Endothelial cell of umbilical vein (primary cell): ENCODE results near the gene CHRND. TPM values are rescaled to one million over a fixed set of nuclear protein-coding genes. Genes with fewer than 3 reads are reported as not detected.

Source experiments
- BruUV-seq: library from RNA; stranded (reverse); fragments of 400-500 nt; replicated peaks from 2 replicates; lab custom pipeline; 2021; lab: Mats Ljungman, UMichigan
- CTCF ChIA-PET: fragments of 300-600, 350-600 bp; sonication (Branson Sonifier 250); formaldehyde crosslinking; loops from one replicate; lab custom pipeline; 2021; ENCODE audit warnings: antibody characterized with exemption, inconsistent platforms; lab: Charles Lee
- POLR2A ChIA-PET: fragments of 300-600, 350-600 bp; sonication (Branson Sonifier 250); formaldehyde crosslinking; loops from one replicate; lab custom pipeline; 2021; ENCODE audit warnings: antibody characterized with exemption, inconsistent platforms; lab: Charles Lee
- DNase-seq: peaks from one replicate; pipeline ENCODE4 v3.0.0-alpha.2; 2011; ENCODE audit warnings: low read depth, low spot score
- FAIRE-seq: peaks from 2 replicates; lab custom pipeline; 2011; peaks lifted over from hg19 to GRCh38; lab: Jason Lieb, UNC
- H2AFZ ChIP-seq: 2 replicates; pipeline ENCODE4 v1.6.0; 2012; ENCODE audit warnings: low read depth, low read length, control low read depth, inconsistent platforms
- H3K27ac ChIP-seq: 2 replicates; pipeline ENCODE4 v1.5.1; 2011; ENCODE audit warnings: low read depth, mild to moderate bottlenecking, control low read depth, low read length, moderate library complexity; ENCODE audit not compliant: insufficient read depth
- H3K27me3 ChIP-seq, 2 experiments: 2 replicates each; pipeline versions ENCODE4 v1.6.0 to v1.6.1; 2011; ENCODE audit warnings: low read length in 2 of 2, mixed read lengths in 1 of 2; ENCODE audit not compliant: control insufficient read depth in 2 of 2, insufficient read depth in 2 of 2
- H3K36me3 ChIP-seq, 2 experiments: 2 replicates in 1 of 2; 3 replicates in 1 of 2; pipeline ENCODE4 v1.5.1; 2011; ENCODE audit warnings: low read length in 2 of 2, mild to moderate bottlenecking in 1 of 2, moderate library complexity in 1 of 2; ENCODE audit not compliant: control insufficient read depth in 2 of 2, insufficient read depth in 2 of 2; ENCODE audit errors: extremely low read depth in 1 of 2
- H3K4me1 ChIP-seq: 3 replicates; pipeline ENCODE4 v1.5.1; 2011; ENCODE audit warnings: mild to moderate bottlenecking, low read length; ENCODE audit not compliant: control insufficient read depth, insufficient read depth; ENCODE audit errors: extremely low read depth
- H3K4me2 ChIP-seq: 2 replicates; pipeline ENCODE4 v1.6.1; 2011; ENCODE audit warnings: low read length, control low read depth, mixed read lengths; ENCODE audit not compliant: insufficient read depth
- H3K4me3 ChIP-seq, 3 experiments: fragments of 200-600 bp in 1 of 3; sonication (generic), shearing (Covaris generic) in 1 of 3; replicated peaks in 1 of 3; 2 replicates each; pipeline ENCODE4 v1.5.1; 2011 to 2016; ENCODE audit warnings: control low read depth in 3 of 3, low read length in 3 of 3, mild to moderate bottlenecking in 2 of 3, inconsistent platforms in 1 of 3, low read depth in 1 of 3, moderate library complexity in 1 of 3; ENCODE audit not compliant: insufficient read depth in 1 of 3
- H3K79me2 ChIP-seq: 2 replicates; pipeline ENCODE4 v1.6.0; 2012; ENCODE audit warnings: low read length, inconsistent platforms; ENCODE audit not compliant: control insufficient read depth, insufficient read depth
- H3K9ac ChIP-seq: replicated peaks from 2 replicates; pipeline ENCODE3; 2011; ENCODE audit warnings: low read length, control low read depth; ENCODE audit not compliant: insufficient read depth; ENCODE audit errors: extremely low read depth
- H3K9me1 ChIP-seq: replicated peaks from 3 replicates; pipeline ENCODE4 v1.6.0; 2011; ENCODE audit warnings: mild to moderate bottlenecking, low read length; ENCODE audit not compliant: control insufficient read depth, insufficient read depth; ENCODE audit errors: extremely low read depth
- H3K9me3 ChIP-seq: replicated peaks from 2 replicates; pipeline ENCODE4 v1.5.1; 2012; ENCODE audit warnings: low read length, inconsistent platforms; ENCODE audit not compliant: control insufficient read depth, insufficient read depth
- H4K20me1 ChIP-seq: replicated peaks from 2 replicates; pipeline ENCODE3; 2011; ENCODE audit warnings: mild to moderate bottlenecking, low read length; ENCODE audit not compliant: control insufficient read depth, insufficient read depth; ENCODE audit errors: extremely low read depth
- EZH2 ChIP-seq: IDR thresholded peaks from 2 replicates; pipeline ENCODE4 v1.6.1; 2012; ENCODE audit warnings: borderline replicate concordance, low read depth, mild to moderate bottlenecking, moderate library complexity, low read length, inconsistent platforms; ENCODE audit not compliant: severe bottlenecking
- FOS ChIP-seq: IDR thresholded peaks from 2 replicates; pipeline ENCODE4 v1.6.1; 2011; ENCODE audit warnings: mild to moderate bottlenecking, low read length, moderate library complexity, borderline replicate concordance; ENCODE audit not compliant: insufficient read depth
- GATA2 ChIP-seq: IDR thresholded peaks from 2 replicates; pipeline ENCODE4 v1.7.0; 2011; ENCODE audit warnings: low read depth, mild to moderate bottlenecking, moderate library complexity, mixed read lengths, low read length; ENCODE audit not compliant: insufficient read length, insufficient read depth
- JUN ChIP-seq: IDR thresholded peaks from 2 replicates; pipeline ENCODE4 v1.6.1; 2011; ENCODE audit warnings: borderline replicate concordance, low read depth; ENCODE audit not compliant: insufficient read length, insufficient read depth
- MYC ChIP-seq: IDR thresholded peaks from one replicate; pipeline ENCODE4 v1.6.1; 2011; ENCODE audit warnings: mild to moderate bottlenecking, low read depth, low read length
- POLR2A ChIP-seq: IDR thresholded peaks from 2 replicates; pipeline ENCODE4 v1.6.1; 2012; ENCODE audit warnings: low read depth, mild to moderate bottlenecking, control low read depth, low read length
- POLR2AphosphoS5 ChIP-seq: IDR thresholded peaks from 2 replicates; pipeline ENCODE4 v1.6.1; 2012; ENCODE audit warnings: low read depth, mild to moderate bottlenecking, control low read depth, low read length, moderate library complexity; ENCODE audit not compliant: insufficient read depth
- dilution Hi-C: fragments of 300-500 bp; cut with MboI; formaldehyde crosslinking; loops from one replicate; pipeline ENCODE4 v1.15.0; 2019; ENCODE audit warnings: low sequenced_read_pairs; ENCODE audit not compliant: extremely low pct_ligation_motif_present
- intact Hi-C: fragments of 100-400 bp; cut with micrococcal nuclease; formaldehyde crosslinking; loops from one replicate; pipeline ENCODE4 v1.10.0; 2022
- polyA plus RNA-seq, 4 experiments: library from polyadenylated mRNA; depleted of rRNA in 3 of 4; stranded (reverse) in 3 of 4; unstranded in 1 of 4; fragments of >200 nt; gene quantifications; 2 replicates each; pipeline versions ENCODE4 v1.2.1 to v1.2.3, GENCODE V29; 2011 to 2012; ENCODE audit warnings: missing spikeins in 1 of 4
- total RNA-seq: library from RNA; stranded (reverse); gene quantifications from 2 replicates; pipeline ENCODE4 v1.2.3, GENCODE V29; 2021
- TF ChIP-seq, protein P1 (sequence below), 2 donors: IDR thresholded peaks; 1 replicate in 1 of 2; 2 replicates in 1 of 2; pipeline ENCODE4 v1.5.1; 2011; ENCODE audit warnings: low read length in 2 of 2, mild to moderate bottlenecking in 2 of 2, moderate library complexity in 2 of 2, control low read depth in 1 of 2, inconsistent platforms in 1 of 2, low read depth in 1 of 2; ENCODE audit not compliant: insufficient read depth in 1 of 2; ENCODE audit errors: extremely low read depth in 1 of 2
- TF ChIP-seq, protein P2 (sequence below): IDR thresholded peaks from 2 replicates; pipeline ENCODE4 v1.6.1; 2011; ENCODE audit not compliant: insufficient read depth, insufficient read length

CHRND gene
- total and polyA plus RNA-seq, 2 donors (not counting 3 experiments of a cell fraction or from before 2014, with no cell fraction given) = not detected

DNA sequence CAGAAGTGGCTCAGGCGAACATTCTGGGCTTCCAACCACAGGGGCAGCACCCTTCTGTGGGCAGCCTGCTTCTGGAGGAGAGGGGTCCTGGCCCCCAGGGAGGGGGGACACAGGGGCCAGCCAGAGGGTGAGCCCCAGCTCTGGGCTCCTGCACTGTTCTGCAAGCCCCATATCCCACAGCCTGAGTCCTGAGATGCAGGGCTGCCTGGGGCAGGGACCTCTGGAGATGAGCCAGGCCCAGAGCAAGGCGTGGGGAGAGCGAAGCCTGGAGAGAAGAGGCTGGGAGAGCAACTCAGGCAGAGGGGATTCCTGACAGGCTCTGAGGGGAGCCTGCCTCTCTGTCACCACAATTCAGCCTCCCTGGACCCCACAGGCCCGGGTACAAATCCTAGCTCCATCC is 19.3 kb upstream of the CHRND start:
- Histone ChIP-seq H3K4me3 (no peak overlapping the region), H2AFZ (no peak overlapping the region), H3K27me3 (peaks cover 35% of the 10 kb centered on the region in 2 experiments), H4K20me1 (no peaks in the 10 kb centered on the region), H3K36me3 (no peaks in the 10 kb centered on the region), H3K9me3 (no peaks in the 10 kb centered on the region), H3K27ac (no peak overlapping the region), H3K9me1 (no peaks in the 10 kb centered on the region), H3K4me2 (no peak overlapping the region), H3K79me2 (no peaks in the 10 kb centered on the region), H3K9ac (no peak overlapping the region), H3K4me1 (no peaks in the 10 kb centered on the region)
- ChIA-PET POLR2A (no interaction called here), CTCF (no interaction called here)
- intact Hi-C loops = no loop called here
- DNase-seq = no peak
- no peak for FAIRE-seq
- BruUV-seq = no TSS peak
- dilution Hi-C loops = no loop called here
- TF ChIP-seq JUN (no peak), POLR2A (no peak), POLR2AphosphoS5 (no peak), GATA2 (no peak), FOS (no peak), MYC (no peak), EZH2 (no peak)
- TF ChIP-seq, protein P1, sequence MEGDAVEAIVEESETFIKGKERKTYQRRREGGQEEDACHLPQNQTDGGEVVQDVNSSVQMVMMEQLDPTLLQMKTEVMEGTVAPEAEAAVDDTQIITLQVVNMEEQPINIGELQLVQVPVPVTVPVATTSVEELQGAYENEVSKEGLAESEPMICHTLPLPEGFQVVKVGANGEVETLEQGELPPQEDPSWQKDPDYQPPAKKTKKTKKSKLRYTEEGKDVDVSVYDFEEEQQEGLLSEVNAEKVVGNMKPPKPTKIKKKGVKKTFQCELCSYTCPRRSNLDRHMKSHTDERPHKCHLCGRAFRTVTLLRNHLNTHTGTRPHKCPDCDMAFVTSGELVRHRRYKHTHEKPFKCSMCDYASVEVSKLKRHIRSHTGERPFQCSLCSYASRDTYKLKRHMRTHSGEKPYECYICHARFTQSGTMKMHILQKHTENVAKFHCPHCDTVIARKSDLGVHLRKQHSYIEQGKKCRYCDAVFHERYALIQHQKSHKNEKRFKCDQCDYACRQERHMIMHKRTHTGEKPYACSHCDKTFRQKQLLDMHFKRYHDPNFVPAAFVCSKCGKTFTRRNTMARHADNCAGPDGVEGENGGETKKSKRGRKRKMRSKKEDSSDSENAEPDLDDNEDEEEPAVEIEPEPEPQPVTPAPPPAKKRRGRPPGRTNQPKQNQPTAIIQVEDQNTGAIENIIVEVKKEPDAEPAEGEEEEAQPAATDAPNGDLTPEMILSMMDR (IDR thresholded peaks at IDR 0.05; ENCODE audit: extremely low read depth in 1 of 2, insufficient read depth in 1 of 2, low read depth in 1 of 2, low read length in 2 of 2) = no peak
- TF ChIP-seq, protein P2, sequence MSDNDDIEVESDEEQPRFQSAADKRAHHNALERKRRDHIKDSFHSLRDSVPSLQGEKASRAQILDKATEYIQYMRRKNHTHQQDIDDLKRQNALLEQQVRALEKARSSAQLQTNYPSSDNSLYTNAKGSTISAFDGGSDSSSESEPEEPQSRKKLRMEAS = no peak
